ENCODE measurements around the gene CBFB.
"Not testable (repeated sequence)": the region's sequence is repeated elsewhere in the genome, so short reads cannot be mapped to it uniquely, and the experiment has no call there.

The CBFB gene

GRCh38 chr16:67101311-67102082 lies 72.5 kb downstream of the CBFB start:
- no peak for DNase-seq

GRCh38 chr16:67104061-67104460 lies 75.1 kb downstream of the CBFB start:
- DNase-seq: no peak

GRCh38 chr16:67104845-67105244 lies 75.9 kb downstream of the CBFB start:
- DNase-seq: no peak

GRCh38 chr16:67105246-67105645 lies 76.3 kb downstream of the CBFB start:
- no peak for DNase-seq

GRCh38 chr16:67105881-67106280 lies 76.9 kb downstream of the CBFB start:
- no peak for DNase-seq

GRCh38 chr16:67108489-67108888 lies 79.5 kb downstream of the CBFB start:
- DNase-seq: no peak

GRCh38 chr16:67108931-67109406 lies 80.0 kb downstream of the CBFB start:
- DNase-seq: no peak

- peak; percentile 17 for DNase-seq
Measured at GRCh38 chr16:67109407-67110135, 80.6 kb downstream of the CBFB start, which contains the start of gene PHAF1. TSS of gene PHAF1 (plus strand) at chr16:67109941. CDS start at chr16:67110176, 235 bp downstream.

GRCh38 chr16:67111951-67112444 lies 83.0 kb downstream of the CBFB start:
- DNase-seq: no peak

GRCh38 chr16:67112591-67113399 lies 83.8 kb downstream of the CBFB start:
- DNase-seq: no peak

- DNase-seq: no peak
Measured at GRCh38 chr16:67114793-67115192, 85.8 kb downstream of the CBFB start.

- DNase-seq: no peak
Measured at GRCh38 chr16:67115639-67116038, 86.7 kb downstream of the CBFB start.

GRCh38 chr16:67116388-67117311 lies 87.7 kb downstream of the CBFB start:
- DNase-seq: no peak

GRCh38 chr16:67117716-67118115 lies 88.8 kb downstream of the CBFB start:
- DNase-seq: no peak

- no peak for DNase-seq
Measured at GRCh38 chr16:67120025-67120424, 91.1 kb downstream of the CBFB start.

- not testable (repeated sequence) for DNase-seq
Measured at GRCh38 chr16:67122799-67123198, 93.8 kb downstream of the CBFB start.

GRCh38 chr16:67128417-67128816 lies 99.5 kb downstream of the CBFB start:
- DNase-seq: no peak

- DNase-seq: no peak
Measured at GRCh38 chr16:67128887-67129286, 99.9 kb downstream of the CBFB start.

- no peak for DNase-seq
Measured at GRCh38 chr16:67129422-67129821, 100.5 kb downstream of the CBFB start.

GRCh38 chr16:67137605-67138004 lies 108.7 kb downstream of the CBFB start:
- no peak for DNase-seq

- no peak for DNase-seq
Measured at GRCh38 chr16:67141391-67141790, 112.4 kb downstream of the CBFB start.

- DNase-seq: no peak
Measured at GRCh38 chr16:67142342-67142741, 113.4 kb downstream of the CBFB start.
